Vagina (tissue), 2 donors: ENCODE results near the gene PPFIBP2.

Experiments used
- POLR2AphosphoS5 ChIP-seq, 2 donors: sonication (generic); formaldehyde crosslinking; IDR thresholded peaks; one replicate each; pipeline ENCODE4 v1.9.0; 2017; ENCODE audit warnings: antibody characterized with exemption in 2 of 2, mild to moderate bottlenecking in 2 of 2, low read depth in 1 of 2; ENCODE audit not compliant: insufficient read depth in 1 of 2
- TF ChIP-seq, protein P1 (sequence below), 3 experiments: fragments of 450-650 bp in 2 of 3; fragments of 200-600 bp in 1 of 3; sonication (generic) in 1 of 3; IDR thresholded peaks; one replicate each; pipeline ENCODE4 v1.5.1; 2017 to 2019; ENCODE audit warnings: antibody characterized with exemption in 3 of 3, mild to moderate bottlenecking in 2 of 3, moderate library complexity in 2 of 3

DNA sequence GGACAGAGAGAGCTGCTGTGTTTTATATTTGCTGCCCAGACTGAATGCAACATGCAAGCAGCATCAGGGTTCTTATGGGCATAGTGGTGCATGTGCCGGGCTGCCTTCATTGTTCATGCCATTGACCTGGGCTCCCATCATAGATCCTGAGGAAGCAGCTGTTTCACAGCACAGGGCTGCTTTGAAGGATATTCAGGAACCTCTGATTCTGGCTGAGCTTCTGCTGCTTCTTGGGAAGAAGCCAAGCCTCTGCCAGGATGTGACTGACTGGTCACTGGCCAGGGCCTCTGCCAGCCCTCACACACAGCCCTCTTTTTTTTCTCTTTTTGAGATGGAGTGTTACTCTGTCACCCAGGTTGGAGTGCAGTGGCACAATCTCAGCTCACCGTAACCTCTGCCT, 116.2 kb downstream of the PPFIBP2 start:
- TF ChIP-seq, protein P1, sequence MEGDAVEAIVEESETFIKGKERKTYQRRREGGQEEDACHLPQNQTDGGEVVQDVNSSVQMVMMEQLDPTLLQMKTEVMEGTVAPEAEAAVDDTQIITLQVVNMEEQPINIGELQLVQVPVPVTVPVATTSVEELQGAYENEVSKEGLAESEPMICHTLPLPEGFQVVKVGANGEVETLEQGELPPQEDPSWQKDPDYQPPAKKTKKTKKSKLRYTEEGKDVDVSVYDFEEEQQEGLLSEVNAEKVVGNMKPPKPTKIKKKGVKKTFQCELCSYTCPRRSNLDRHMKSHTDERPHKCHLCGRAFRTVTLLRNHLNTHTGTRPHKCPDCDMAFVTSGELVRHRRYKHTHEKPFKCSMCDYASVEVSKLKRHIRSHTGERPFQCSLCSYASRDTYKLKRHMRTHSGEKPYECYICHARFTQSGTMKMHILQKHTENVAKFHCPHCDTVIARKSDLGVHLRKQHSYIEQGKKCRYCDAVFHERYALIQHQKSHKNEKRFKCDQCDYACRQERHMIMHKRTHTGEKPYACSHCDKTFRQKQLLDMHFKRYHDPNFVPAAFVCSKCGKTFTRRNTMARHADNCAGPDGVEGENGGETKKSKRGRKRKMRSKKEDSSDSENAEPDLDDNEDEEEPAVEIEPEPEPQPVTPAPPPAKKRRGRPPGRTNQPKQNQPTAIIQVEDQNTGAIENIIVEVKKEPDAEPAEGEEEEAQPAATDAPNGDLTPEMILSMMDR (IDR thresholded peaks at IDR 0.05), result no peak
- TF ChIP-seq POLR2AphosphoS5 (IDR thresholded peaks at IDR 0.05; ENCODE audit: insufficient read depth in 1 of 2, low read depth in 1 of 2), result no peak
